K562 (cell line): ENCODE results near the gene AFM.

Experiments used
- CTCF ChIP-seq, 3 experiments: IDR thresholded peaks in 2 of 3; conservative IDR thresholded peaks in 1 of 3; 2 replicates each; pipeline ENCODE4 v1.5.1; 2011 to 2012; ENCODE audit warnings: low read length in 3 of 3, mild to moderate bottlenecking in 3 of 3, control low read depth in 2 of 3, improper control_type of control experiment in 1 of 3, inconsistent platforms in 1 of 3, low read depth in 1 of 3, mixed read lengths in 1 of 3, moderate library complexity in 1 of 3; ENCODE audit not compliant: insufficient read depth in 2 of 3
- E2F8 ChIP-seq: fragments of 450-650 bp; IDR thresholded peaks from 2 replicates; pipeline ENCODE4 v1.7.1; 2018; ENCODE audit warnings: mild to moderate bottlenecking, low read depth; ENCODE audit not compliant: partially characterized antibody
- NR2C2 ChIP-seq, 2 experiments: fragments of 200-800 bp in 1 of 2; sonication (Bioruptor generic) in 1 of 2; sonication (generic) in 1 of 2; formaldehyde crosslinking in 1 of 2; IDR thresholded peaks; 2 replicates each; pipeline versions ENCODE4 v1.6.1 to v1.8.0; 2016 to 2022; ENCODE audit warnings: mild to moderate bottlenecking in 1 of 2, missing compliant biosample characterization in 1 of 2, missing genetic modification characterization in 1 of 2, missing genetic modification reagents in 1 of 2
- NR4A1 ChIP-seq, 2 experiments: fragments of 250-450 bp in 1 of 2; fragments of 450-650 bp in 1 of 2; sonication (Bioruptor Pico) in 1 of 2; IDR thresholded peaks; 2 replicates each; pipeline versions ENCODE4 v1.4.0 to v1.6.1; 2016 to 2020; ENCODE audit warnings: mild to moderate bottlenecking in 2 of 2, missing compliant biosample characterization in 1 of 2, missing genetic modification characterization in 1 of 2, moderate library complexity in 1 of 2

- no peak for TF ChIP-seq E2F8
- no peak for TF ChIP-seq NR2C2 (CRISPR knock-in tag; IDR thresholded peaks at IDR 0.05)
- TF ChIP-seq NR2C2 (tag; IDR thresholded peaks at IDR 0.05), result no peak
- TF ChIP-seq CTCF (IDR thresholded peaks at IDR 0.05 in 2 of 3, conservative IDR thresholded peaks at IDR 0.05 in 1 of 3; ENCODE audit: insufficient read depth in 2 of 3, low read depth in 1 of 3, low read length in 3 of 3), result no peak
- TF ChIP-seq NR4A1 (CRISPR knock-in tag; IDR thresholded peaks at IDR 0.05), result no peak
- no peak for TF ChIP-seq NR4A1 (tag; IDR thresholded peaks at IDR 0.05)
Observed at GRCh38 chr4:73456177-73457022, 25.1 kb upstream of the AFM start.
